HEK293 (cell line): ENCODE data around the gene ZNF480.

Source experiments
- GLI2 ChIP-seq: fragments of 450-650 bp; formaldehyde crosslinking; IDR thresholded peaks from 2 replicates; pipeline ENCODE4; 2017; ENCODE audit warnings: missing biosample characterization, missing genetic modification characterization, low read depth, borderline replicate concordance
- YY1 ChIP-seq: fragments of 450-650 bp; formaldehyde crosslinking; IDR thresholded peaks from 2 replicates; pipeline ENCODE4 v1.5.1; 2018; ENCODE audit warnings: missing biosample characterization, missing genetic modification characterization
- ZBTB7A ChIP-seq: fragments of 450-650 bp; formaldehyde crosslinking; IDR thresholded peaks from 2 replicates; pipeline ENCODE4 v1.5.1; 2016; ENCODE audit warnings: low read depth, missing biosample characterization, missing genetic modification characterization
- ZNF121 ChIP-seq: fragments of 450-650 bp; formaldehyde crosslinking; IDR thresholded peaks from 2 replicates; pipeline ENCODE4 v1.5.1; 2016; ENCODE audit warnings: missing biosample characterization, missing genetic modification characterization
- ZNF174 ChIP-seq: fragments of 450-650 bp; formaldehyde crosslinking; IDR thresholded peaks from 2 replicates; pipeline ENCODE4 v1.5.0; 2017; ENCODE audit warnings: missing biosample characterization, mild to moderate bottlenecking, missing genetic modification characterization
- ZNF548 ChIP-seq: fragments of 450-650 bp; formaldehyde crosslinking; IDR thresholded peaks from 2 replicates; pipeline ENCODE4 v1.5.1; 2016; ENCODE audit warnings: missing biosample characterization, missing genetic modification characterization
- TF ChIP-seq, protein P1 (sequence below): fragments of 450-650 bp; formaldehyde crosslinking; IDR thresholded peaks from 2 replicates; pipeline ENCODE4 v1.5.1; 2016; ENCODE audit warnings: missing biosample characterization, missing genetic modification characterization
- TF ChIP-seq, protein P2 (sequence below): fragments of 450-650 bp; formaldehyde crosslinking; IDR thresholded peaks from 2 replicates; pipeline ENCODE4 v1.5.1; 2016; ENCODE audit warnings: missing biosample characterization, missing genetic modification characterization
- TF ChIP-seq, protein P3 (sequence below): fragments of 450-650 bp; formaldehyde crosslinking; IDR thresholded peaks from 2 replicates; pipeline ENCODE4 v1.5.1; 2016; ENCODE audit warnings: missing biosample characterization, missing genetic modification characterization
- TF ChIP-seq, protein P4 (sequence below): fragments of 450-650 bp; formaldehyde crosslinking; IDR thresholded peaks from 2 replicates; pipeline ENCODE4 v1.5.1; 2017; ENCODE audit warnings: missing biosample characterization, missing genetic modification characterization
- TF ChIP-seq, protein P5 (sequence below): fragments of 450-650 bp; formaldehyde crosslinking; IDR thresholded peaks from 2 replicates; pipeline ENCODE4 v1.5.1; 2016; ENCODE audit warnings: missing biosample characterization, missing genetic modification characterization
- TF ChIP-seq, protein P6 (sequence below): fragments of 450-650 bp; formaldehyde crosslinking; IDR thresholded peaks from 2 replicates; pipeline ENCODE4 v1.5.1; 2016; ENCODE audit warnings: missing biosample characterization, missing genetic modification characterization

DNA sequence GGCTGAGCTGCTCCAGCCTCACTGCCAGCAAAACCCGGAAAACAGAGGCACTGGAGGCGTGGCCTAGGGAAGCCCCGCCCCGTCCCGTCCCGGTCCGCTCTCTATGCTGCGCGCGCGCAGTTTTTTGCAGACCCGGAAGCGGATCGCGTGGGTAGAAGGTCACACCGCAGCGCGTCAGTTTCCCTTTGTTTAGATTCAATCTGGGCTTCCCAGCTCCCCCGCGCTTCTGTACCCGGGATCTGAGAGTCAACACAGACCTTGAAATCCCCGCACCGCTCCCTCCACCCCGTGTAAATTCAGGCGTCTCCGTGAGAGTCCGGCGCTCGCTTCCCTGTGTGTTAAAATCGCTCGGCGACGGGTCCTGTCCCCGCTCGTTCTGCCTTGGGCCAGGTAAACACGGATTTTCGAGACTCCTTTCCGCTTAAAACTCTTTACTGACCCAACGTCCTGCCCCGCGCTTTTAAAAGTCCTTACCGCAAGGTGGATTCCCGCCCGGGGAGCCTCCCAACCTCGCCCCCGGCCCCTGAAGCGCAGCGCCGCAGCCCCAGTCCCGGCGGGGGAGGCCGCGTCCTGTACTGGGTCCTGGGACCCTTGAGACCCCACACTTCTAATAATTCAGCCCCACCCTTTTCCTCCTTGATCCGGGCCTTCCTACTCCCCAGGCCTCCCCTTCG, 39.3 kb downstream of the ZNF480 start, which contains the start of gene ZNF610:
- TF ChIP-seq ZNF548 (tag by site-specific recombination), result no peak
- TF ChIP-seq GLI2 (tag by site-specific recombination), result no peak
- TF ChIP-seq, protein P1, sequence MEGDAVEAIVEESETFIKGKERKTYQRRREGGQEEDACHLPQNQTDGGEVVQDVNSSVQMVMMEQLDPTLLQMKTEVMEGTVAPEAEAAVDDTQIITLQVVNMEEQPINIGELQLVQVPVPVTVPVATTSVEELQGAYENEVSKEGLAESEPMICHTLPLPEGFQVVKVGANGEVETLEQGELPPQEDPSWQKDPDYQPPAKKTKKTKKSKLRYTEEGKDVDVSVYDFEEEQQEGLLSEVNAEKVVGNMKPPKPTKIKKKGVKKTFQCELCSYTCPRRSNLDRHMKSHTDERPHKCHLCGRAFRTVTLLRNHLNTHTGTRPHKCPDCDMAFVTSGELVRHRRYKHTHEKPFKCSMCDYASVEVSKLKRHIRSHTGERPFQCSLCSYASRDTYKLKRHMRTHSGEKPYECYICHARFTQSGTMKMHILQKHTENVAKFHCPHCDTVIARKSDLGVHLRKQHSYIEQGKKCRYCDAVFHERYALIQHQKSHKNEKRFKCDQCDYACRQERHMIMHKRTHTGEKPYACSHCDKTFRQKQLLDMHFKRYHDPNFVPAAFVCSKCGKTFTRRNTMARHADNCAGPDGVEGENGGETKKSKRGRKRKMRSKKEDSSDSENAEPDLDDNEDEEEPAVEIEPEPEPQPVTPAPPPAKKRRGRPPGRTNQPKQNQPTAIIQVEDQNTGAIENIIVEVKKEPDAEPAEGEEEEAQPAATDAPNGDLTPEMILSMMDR (tag by site-specific recombination), result no peak
- no peak for TF ChIP-seq ZBTB7A
- TF ChIP-seq, protein P2, sequence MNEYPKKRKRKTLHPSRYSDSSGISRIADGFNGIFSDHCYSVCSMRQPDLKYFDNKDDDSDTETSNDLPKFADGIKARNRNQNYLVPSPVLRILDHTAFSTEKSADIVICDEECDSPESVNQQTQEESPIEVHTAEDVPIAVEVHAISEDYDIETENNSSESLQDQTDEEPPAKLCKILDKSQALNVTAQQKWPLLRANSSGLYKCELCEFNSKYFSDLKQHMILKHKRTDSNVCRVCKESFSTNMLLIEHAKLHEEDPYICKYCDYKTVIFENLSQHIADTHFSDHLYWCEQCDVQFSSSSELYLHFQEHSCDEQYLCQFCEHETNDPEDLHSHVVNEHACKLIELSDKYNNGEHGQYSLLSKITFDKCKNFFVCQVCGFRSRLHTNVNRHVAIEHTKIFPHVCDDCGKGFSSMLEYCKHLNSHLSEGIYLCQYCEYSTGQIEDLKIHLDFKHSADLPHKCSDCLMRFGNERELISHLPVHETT, result no peak
- TF ChIP-seq, protein P3, sequence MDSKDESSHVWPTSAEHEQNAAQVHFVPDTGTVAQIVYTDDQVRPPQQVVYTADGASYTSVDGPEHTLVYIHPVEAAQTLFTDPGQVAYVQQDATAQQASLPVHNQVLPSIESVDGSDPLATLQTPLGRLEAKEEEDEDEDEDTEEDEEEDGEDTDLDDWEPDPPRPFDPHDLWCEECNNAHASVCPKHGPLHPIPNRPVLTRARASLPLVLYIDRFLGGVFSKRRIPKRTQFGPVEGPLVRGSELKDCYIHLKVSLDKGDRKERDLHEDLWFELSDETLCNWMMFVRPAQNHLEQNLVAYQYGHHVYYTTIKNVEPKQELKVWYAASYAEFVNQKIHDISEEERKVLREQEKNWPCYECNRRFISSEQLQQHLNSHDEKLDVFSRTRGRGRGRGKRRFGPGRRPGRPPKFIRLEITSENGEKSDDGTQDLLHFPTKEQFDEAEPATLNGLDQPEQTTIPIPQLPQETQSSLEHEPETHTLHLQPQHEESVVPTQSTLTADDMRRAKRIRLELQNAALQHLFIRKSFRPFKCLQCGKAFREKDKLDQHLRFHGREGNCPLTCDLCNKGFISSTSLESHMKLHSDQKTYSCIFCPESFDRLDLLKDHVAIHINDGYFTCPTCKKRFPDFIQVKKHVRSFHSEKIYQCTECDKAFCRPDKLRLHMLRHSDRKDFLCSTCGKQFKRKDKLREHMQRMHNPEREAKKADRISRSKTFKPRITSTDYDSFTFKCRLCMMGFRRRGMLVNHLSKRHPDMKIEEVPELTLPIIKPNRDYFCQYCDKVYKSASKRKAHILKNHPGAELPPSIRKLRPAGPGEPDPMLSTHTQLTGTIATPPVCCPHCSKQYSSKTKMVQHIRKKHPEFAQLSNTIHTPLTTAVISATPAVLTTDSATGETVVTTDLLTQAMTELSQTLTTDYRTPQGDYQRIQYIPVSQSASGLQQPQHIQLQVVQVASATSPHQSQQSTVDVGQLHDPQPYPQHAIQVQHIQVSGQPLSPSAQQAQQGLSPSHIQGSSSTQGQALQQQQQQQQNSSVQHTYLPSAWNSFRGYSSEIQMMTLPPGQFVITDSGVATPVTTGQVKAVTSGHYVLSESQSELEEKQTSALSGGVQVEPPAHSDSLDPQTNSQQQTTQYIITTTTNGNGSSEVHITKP (tag by site-specific recombination), result no peak
- TF ChIP-seq, protein P4, sequence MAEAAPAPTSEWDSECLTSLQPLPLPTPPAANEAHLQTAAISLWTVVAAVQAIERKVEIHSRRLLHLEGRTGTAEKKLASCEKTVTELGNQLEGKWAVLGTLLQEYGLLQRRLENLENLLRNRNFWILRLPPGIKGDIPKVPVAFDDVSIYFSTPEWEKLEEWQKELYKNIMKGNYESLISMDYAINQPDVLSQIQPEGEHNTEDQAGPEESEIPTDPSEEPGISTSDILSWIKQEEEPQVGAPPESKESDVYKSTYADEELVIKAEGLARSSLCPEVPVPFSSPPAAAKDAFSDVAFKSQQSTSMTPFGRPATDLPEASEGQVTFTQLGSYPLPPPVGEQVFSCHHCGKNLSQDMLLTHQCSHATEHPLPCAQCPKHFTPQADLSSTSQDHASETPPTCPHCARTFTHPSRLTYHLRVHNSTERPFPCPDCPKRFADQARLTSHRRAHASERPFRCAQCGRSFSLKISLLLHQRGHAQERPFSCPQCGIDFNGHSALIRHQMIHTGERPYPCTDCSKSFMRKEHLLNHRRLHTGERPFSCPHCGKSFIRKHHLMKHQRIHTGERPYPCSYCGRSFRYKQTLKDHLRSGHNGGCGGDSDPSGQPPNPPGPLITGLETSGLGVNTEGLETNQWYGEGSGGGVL (tag by site-specific recombination), result no peak
- no peak for TF ChIP-seq ZNF121 (tag by site-specific recombination)
- TF ChIP-seq ZNF174 (tag by site-specific recombination), result no peak
- TF ChIP-seq, protein P5, sequence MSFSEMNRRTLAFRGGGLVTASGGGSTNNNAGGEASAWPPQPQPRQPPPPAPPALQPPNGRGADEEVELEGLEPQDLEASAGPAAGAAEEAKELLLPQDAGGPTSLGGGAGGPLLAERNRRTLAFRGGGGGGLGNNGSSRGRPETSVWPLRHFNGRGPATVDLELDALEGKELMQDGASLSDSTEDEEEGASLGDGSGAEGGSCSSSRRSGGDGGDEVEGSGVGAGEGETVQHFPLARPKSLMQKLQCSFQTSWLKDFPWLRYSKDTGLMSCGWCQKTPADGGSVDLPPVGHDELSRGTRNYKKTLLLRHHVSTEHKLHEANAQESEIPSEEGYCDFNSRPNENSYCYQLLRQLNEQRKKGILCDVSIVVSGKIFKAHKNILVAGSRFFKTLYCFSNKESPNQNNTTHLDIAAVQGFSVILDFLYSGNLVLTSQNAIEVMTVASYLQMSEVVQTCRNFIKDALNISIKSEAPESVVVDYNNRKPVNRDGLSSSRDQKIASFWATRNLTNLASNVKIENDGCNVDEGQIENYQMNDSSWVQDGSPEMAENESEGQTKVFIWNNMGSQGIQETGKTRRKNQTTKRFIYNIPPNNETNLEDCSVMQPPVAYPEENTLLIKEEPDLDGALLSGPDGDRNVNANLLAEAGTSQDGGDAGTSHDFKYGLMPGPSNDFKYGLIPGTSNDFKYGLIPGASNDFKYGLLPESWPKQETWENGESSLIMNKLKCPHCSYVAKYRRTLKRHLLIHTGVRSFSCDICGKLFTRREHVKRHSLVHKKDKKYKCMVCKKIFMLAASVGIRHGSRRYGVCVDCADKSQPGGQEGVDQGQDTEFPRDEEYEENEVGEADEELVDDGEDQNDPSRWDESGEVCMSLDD, result no peak
- TF ChIP-seq YY1 (tag by site-specific recombination), result no peak
- TF ChIP-seq, protein P6, sequence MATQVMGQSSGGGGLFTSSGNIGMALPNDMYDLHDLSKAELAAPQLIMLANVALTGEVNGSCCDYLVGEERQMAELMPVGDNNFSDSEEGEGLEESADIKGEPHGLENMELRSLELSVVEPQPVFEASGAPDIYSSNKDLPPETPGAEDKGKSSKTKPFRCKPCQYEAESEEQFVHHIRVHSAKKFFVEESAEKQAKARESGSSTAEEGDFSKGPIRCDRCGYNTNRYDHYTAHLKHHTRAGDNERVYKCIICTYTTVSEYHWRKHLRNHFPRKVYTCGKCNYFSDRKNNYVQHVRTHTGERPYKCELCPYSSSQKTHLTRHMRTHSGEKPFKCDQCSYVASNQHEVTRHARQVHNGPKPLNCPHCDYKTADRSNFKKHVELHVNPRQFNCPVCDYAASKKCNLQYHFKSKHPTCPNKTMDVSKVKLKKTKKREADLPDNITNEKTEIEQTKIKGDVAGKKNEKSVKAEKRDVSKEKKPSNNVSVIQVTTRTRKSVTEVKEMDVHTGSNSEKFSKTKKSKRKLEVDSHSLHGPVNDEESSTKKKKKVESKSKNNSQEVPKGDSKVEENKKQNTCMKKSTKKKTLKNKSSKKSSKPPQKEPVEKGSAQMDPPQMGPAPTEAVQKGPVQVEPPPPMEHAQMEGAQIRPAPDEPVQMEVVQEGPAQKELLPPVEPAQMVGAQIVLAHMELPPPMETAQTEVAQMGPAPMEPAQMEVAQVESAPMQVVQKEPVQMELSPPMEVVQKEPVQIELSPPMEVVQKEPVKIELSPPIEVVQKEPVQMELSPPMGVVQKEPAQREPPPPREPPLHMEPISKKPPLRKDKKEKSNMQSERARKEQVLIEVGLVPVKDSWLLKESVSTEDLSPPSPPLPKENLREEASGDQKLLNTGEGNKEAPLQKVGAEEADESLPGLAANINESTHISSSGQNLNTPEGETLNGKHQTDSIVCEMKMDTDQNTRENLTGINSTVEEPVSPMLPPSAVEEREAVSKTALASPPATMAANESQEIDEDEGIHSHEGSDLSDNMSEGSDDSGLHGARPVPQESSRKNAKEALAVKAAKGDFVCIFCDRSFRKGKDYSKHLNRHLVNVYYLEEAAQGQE (tag by site-specific recombination), result no peak
